Activated CD4-positive, alpha-beta T cell treated with anti-CD3 and anti-CD28 coated beads for 4 hours (primary cell): ENCODE results near the gene MTRF1.
"Not testable (repeated sequence)": the region's sequence is repeated elsewhere in the genome, so short reads cannot be mapped to it uniquely, and the experiment has no call there.

Experiments used
- DNase-seq, 2 donors: peaks; one replicate each; pipeline ENCODE4 v3.0.0-alpha.2; 2020

MTRF1 gene

GRCh38 chr13:41220401-41220800 lies 43.0 kb downstream of the MTRF1 start:
- DNase-seq: no peak

DNA sequence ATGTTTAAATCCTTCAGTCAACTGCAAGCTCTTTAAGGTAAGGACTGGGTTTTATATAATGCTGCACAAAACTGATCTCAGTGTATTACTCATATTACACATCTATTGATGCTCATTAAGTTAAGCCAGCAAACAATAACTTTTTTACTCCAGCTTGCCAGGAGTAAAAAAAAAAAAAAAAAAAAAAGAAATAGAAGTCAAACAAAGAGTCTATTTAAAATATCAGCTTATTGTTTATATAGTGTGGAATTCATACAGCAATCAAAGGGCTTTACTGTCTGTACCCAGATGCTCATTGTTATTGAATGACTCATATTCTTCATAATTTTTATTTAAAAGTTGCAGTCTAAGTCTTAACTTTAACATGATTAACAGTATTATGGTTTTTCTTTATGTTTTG lies 47.2 kb downstream of the MTRF1 start:
- DNase-seq: no peak

GRCh38 chr13:41213919-41214318 lies 49.5 kb downstream of the MTRF1 start:
- DNase-seq: no peak

GRCh38 chr13:41213316-41213715 lies 50.1 kb downstream of the MTRF1 start:
- DNase-seq: no peak

GRCh38 chr13:41212881-41213280 lies 50.5 kb downstream of the MTRF1 start:
- DNase-seq: no peak

DNA sequence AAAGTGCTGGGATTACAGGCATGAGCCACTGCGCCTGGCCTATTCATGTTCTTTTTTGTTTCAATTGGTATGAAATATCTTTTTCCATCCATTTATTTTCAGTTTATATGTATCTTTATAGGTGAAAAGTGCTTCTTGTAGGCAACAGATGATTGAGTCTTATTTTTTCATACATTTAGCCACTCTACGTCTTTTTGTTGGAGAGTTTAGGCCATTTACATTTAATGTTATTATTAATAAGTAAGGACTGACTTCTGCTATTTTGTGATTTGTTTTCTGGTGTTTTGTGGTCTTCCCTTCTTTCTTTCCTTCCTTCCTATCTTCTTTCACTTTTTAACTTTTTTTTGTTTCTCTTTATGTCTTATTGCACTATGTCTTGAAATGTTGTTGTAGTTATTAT lies 52.3 kb downstream of the MTRF1 start:
- DNase-seq: no peak

DNA sequence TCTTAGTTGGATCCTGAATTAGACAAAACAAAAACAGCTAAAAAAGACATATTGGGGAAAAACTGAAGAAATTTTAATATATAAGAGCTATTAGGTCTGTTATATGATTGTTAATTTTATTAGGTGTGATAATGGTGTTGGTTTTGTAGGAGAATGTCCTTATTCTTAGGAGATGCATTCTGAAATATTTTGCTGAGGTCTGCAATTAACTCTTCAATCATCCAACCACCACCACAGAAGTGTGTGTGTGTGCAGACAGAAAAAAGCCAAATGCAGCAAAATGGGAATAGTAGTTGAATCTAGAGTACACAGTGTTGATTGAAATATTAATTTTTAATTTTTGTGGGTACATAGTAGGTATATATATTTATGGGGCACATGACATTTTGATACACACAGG lies 56.9 kb downstream of the MTRF1 start:
- no peak for DNase-seq

- no peak for DNase-seq
These were observed 59.6 kb downstream of the MTRF1 start for GRCh38 chr13:41203810-41204209.

DNA sequence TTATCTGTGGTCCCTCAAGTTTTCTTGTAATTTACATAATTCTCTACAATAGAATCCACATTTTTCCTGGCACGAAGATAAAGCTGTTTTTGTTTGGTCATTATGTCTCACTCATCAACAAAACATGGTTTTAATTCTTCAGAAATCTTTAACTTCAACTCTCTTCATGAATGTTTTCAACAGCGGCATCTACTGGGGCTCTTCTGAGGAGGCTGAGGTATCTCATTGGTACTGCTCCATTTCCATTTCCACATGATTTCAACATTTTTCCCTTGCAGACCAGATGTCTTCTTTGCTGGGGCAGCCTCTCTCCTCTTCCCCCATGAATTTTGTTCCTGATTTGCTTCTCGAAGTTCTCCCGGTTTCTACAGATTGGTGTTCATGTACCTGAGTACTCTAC lies 63.2 kb downstream of the MTRF1 start:
- no peak for DNase-seq

GRCh38 chr13:41199526-41199925 lies 63.9 kb downstream of the MTRF1 start:
- DNase-seq: no peak

DNA sequence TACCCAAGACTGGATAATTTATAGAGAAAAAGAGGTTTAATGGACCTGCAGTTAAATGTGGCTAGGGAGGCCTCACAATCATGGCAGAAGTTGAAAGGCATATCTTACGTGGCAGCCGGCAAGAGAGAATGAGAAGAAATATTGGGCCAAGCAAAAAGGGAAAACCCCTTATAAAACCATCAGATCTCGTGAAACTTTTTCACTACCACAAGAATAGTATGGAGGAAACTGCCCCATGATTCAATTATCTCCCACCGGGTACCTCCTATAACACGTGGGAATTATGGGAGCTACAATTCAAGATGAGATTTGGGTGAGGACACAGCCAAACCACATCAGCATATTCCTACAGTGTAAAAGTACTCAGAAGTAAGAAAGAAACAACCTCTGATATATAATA lies 64.3 kb downstream of the MTRF1 start:
- DNase-seq: no peak

DNA sequence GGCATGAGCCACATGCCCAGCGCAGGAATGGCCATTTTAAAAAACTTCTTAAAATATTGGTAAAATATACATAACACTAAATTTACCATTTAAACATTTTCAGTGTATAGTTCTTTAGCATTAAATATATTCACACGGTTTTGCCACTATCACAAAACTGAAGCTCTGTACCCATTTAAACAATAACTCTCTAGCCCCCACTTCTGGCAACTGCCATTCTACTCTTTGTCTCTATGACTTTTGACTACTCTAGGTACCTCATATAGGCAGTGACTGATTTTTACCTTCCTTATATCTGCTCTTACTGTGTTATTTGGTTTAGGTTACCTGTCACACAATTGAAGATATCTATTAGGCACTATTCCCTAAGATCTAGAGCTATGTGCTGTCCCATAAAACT lies 66.8 kb downstream of the MTRF1 start:
- peak in 1 of 2 donors; percentile 6 for DNase-seq

- DNase-seq: no peak
These were observed 67.4 kb downstream of the MTRF1 start for GRCh38 chr13:41196011-41196410.

DNA sequence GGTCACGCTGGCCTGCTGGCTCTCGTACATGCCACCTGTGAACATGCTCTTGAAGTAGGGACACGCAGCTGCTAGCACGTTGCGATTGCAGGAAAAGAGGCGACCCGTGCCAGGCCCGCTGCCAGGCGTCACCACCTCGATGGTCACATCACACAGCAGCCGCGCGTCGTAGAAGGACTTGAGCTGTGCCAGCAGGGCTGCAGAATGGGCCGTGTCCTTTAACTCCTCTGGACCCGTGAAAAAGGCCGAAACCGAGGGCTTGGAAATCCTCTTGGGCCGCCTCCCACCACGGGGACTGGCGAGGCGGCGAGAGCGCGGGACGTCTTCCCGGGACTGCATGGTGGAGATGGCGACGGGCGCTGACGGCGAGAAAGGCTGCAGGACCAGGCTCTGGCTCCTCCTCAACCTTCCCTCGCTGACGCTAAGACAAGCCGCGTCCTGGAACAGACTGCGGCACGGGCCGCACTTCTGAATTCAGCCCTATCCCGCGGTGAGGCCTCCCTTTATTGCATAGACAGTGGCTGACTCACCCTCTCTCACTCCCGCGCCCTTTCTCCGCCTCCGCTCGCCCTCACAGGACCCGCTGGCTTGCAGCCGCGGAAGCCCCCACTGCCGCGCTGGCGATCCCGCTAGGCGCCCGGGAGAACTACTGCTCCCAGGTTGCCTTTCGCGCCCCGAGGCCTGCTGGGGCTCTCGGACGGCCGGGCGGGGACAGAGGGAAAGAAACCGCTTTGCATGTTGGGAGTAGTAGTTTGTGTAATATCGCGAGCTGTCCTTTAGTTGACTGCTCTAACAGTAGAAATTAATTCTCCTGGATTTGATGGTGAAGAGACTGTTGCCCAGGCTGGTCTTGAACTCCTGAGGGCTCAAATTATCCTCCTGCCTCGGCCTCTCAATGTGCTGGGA lies 69.2 kb downstream of the MTRF1 start, which contains the start of gene KBTBD7:
TSS of gene KBTBD7 (minus strand) at position 651 of the 906 bp plus-strand sequence. CDS start at position 339, 312 bp downstream.
- DNase-seq: peak; percentile 92

- no peak for DNase-seq
These were observed 69.9 kb downstream of the MTRF1 start for GRCh38 chr13:41193469-41193868.

DNA sequence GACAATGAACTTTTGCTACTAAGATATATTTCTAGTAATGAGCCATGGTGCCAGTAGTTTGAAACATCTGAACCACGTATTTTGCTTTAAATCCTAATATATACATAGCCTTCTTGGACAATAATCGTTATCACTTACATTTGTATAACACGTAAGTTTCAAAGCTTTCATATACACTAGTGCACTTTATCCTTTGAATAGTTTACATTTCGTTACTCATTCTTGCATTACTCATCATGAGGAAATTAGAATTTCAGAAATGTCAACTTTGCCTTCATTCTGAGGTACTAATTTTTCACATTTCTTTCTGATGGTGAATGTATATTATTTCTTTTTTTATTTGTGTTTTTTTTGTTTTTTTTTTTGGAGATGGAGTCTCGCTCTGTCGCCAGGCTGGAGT lies 74.8 kb downstream of the MTRF1 start:
- DNase-seq: no peak

DNA sequence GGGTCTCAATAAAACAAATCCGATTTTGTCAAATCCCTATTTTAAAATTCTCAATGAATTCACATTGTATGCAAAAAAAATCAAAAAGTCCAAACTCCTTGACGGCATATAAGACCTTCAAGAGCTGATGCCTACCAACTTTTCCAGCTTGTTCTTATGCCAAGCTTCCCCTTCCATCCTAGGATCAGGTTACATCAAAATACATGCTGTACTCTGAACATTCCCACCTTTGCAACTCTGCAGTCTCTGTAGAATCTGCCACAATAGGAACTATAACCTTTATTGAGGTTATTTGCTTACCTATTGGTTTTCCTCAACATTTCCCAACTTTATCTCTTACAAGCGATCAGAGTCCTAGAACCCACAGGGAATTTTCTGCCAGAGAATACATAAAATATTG lies 76.9 kb downstream of the MTRF1 start:
- DNase-seq: no peak

DNA sequence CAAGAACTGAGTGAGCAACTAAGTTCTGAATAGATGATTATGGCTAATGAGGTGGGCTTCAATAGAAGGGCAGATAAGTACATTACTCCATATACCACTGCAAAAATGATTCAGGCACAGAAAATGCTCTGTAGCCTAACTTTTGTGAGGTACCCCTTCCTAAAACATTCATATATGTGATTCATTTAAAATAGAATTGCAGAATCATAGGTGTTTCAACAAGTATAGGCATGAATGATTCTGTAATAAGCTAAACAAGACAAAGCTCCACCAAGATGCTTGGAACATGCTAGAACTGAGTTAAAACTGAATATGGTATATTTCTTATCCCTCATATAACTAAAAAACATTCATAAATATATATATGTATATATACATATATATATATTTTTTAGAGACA lies 81.1 kb downstream of the MTRF1 start:
- DNase-seq: no peak

- DNase-seq: no peak
These were observed 83.7 kb downstream of the MTRF1 start for GRCh38 chr13:41179593-41180250.

DNA sequence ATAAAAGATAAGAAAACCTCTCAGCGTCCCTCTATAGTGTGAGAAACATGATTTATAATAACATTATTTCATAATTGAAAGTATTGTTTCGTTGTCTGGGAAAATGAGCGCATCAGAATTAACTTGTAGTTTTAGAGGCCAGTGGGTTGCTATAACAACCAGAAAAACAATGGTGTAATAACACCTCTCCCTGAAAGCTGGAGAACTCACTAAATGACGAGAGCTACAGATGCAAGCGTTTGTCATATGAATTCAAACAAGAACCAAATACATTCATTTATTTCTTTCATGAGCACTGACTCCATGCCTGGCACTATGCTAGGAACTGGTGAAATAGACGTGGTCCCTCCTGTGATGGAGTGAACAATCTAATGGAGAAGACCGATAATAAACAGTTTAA lies 85.3 kb downstream of the MTRF1 start:
- DNase-seq: no peak

DNA sequence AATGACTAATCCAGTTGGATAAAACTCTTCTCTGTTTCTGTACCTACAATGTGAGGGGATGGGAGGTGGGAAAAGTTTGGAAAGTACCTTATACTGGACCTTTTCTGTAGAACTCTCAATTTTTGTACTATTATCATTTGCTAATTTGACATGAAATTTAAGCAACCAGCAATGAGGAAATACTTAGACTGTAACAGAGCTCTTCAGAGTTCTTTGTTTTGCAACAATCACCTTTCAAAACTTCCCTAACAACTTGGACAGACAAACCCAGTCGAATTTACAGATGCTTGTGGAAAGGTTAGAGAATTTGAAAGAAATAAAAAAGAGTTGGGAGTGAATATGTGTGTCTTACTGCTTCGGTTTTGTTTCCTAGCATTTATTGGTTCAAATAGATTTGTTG lies 85.8 kb downstream of the MTRF1 start:
- no peak for DNase-seq

GRCh38 chr13:41175576-41175975 lies 87.8 kb downstream of the MTRF1 start:
- DNase-seq: not testable (repeated sequence)
